Brain microvascular endothelial cell (primary cell): ENCODE data around the gene DPP3.
"Not testable (repeated sequence)": the region's sequence is repeated elsewhere in the genome, so short reads cannot be mapped to it uniquely, and the experiment has no call there.

Source experiments
- DNase-seq: peaks from one replicate; pipeline ENCODE4 v3.0.0-alpha.2; 2020
- H3K27ac ChIP-seq: fragments of 250-450 bp; sonication (Bioruptor Pico); 2 replicates; pipeline ENCODE4 v1.5.1; 2020; ENCODE audit warnings: mild to moderate bottlenecking, moderate library complexity
- H3K27me3 ChIP-seq: fragments of 250-450 bp; sonication (Bioruptor Pico); replicated peaks from 2 replicates; pipeline ENCODE4 v1.5.1; 2020; ENCODE audit warnings: mild to moderate bottlenecking
- H3K36me3 ChIP-seq: fragments of 250-450 bp; sonication (Bioruptor Pico); replicated peaks from 2 replicates; pipeline ENCODE4 v1.5.1; 2020; ENCODE audit warnings: mild to moderate bottlenecking
- H3K4me3 ChIP-seq: 2 replicates; pipeline ENCODE4 v1.5.1; 2011; ENCODE audit warnings: low read depth, mild to moderate bottlenecking, control low read depth, low read length, moderate library complexity
- CTCF ChIP-seq: IDR thresholded peaks from 2 replicates; pipeline ENCODE4 v1.5.1; 2011; ENCODE audit warnings: low read depth, mild to moderate bottlenecking, moderate library complexity, low read length, control low read depth, inconsistent platforms; ENCODE audit errors: missing control alignments
- in situ Hi-C: cut with HindIII; loops from 2 replicates; pipeline ENCODE4 v1.10.0; 2017; ENCODE audit warnings: low sequenced_read_pairs, low pct_ligation_motif_present

The DPP3 gene

GRCh38 chr11:66530927-66531709 is 50.9 kb downstream of the DPP3 start:
- H3K4me3 ChIP-seq, result no peak overlapping the region
- in situ Hi-C loops, result no loop called here
- no peaks in the 10 kb centered on the region for H3K27me3 ChIP-seq
- H3K27ac ChIP-seq, result no peak overlapping the region
- TF ChIP-seq CTCF, result no peak
- no peaks in the 10 kb centered on the region for H3K36me3 ChIP-seq
- DNase-seq, result no peak

GRCh38 chr11:66531841-66532240 is 51.6 kb downstream of the DPP3 start:
- in situ Hi-C loops, result no loop called here
- Histone ChIP-seq H3K27me3 (no peaks in the 10 kb centered on the region), H3K27ac (no peak overlapping the region), H3K36me3 (no peaks in the 10 kb centered on the region), H3K4me3 (no peak overlapping the region)
- TF ChIP-seq CTCF, result no peak
- no peak for DNase-seq

- in situ Hi-C loops, result no loop called here
- DNase-seq, result no peak
- no peak overlapping the region for H3K27ac ChIP-seq
- no peak overlapping the region for H3K4me3 ChIP-seq
- H3K27me3 ChIP-seq, result no peaks in the 10 kb centered on the region
- TF ChIP-seq CTCF, result no peak
- H3K36me3 ChIP-seq, result no peaks in the 10 kb centered on the region
Measured at GRCh38 chr11:66532784-66533183, 52.5 kb downstream of the DPP3 start.

GRCh38 chr11:66539170-66539869 is 59.1 kb downstream of the DPP3 start:
- Histone ChIP-seq H3K36me3 (no peaks in the 10 kb centered on the region), H3K27me3 (no peaks in the 10 kb centered on the region), H3K27ac (no peak overlapping the region), H3K4me3 (no peak overlapping the region)
- no peak for DNase-seq
- TF ChIP-seq CTCF, result no peak
- in situ Hi-C loops, result no loop called here

- no peak for DNase-seq
- no peak for TF ChIP-seq CTCF
- no peak overlapping the region for H3K27ac ChIP-seq
- no peaks in the 10 kb centered on the region for H3K36me3 ChIP-seq
- H3K4me3 ChIP-seq, result no peak overlapping the region
- in situ Hi-C loops, result no loop called here
- H3K27me3 ChIP-seq, result no peaks in the 10 kb centered on the region
Measured at GRCh38 chr11:66539870-66540213, 59.6 kb downstream of the DPP3 start.

GRCh38 chr11:66540598-66540997 is 60.4 kb downstream of the DPP3 start:
- H3K27me3 ChIP-seq, DNase-seq, H3K27ac ChIP-seq, H3K36me3 ChIP-seq, H3K4me3 ChIP-seq, in situ Hi-C loops: not testable (repeated sequence)
